ENCODE measurements around the gene CISD1. TPM values are rescaled to one million over a fixed set of nuclear protein-coding genes. Genes with fewer than 3 reads are reported as not detected.

Gene CISD1
- polyA plus RNA-seq, 2 of the 4 experiments (the other 2 are of a cell fraction): 48.1 to 102 TPM

Other genes starting within 250 kb of the CISD1 start
- gene IPMK, start 1.3 kb upstream of the CISD1 start, polyA plus RNA-seq (2011; rRNA removed): 3.7 and 5.6 TPM in 2 replicates
- 2.9 to 3.2 TPM (median 3.0 TPM) in 3 replicates for gene IPMK, start 1.3 kb upstream of the CISD1 start, polyA plus RNA-seq (2017; fragmentation: RNase III; extraction: RNeasy Plus Mini Kit Qiagen cat#74134 plus additional on column Dnase treatment)
- 35.1 and 40.5 TPM in 2 replicates for gene UBE2D1, start 65.8 kb downstream of the CISD1 start, polyA plus RNA-seq (2011; rRNA removed)
- 16.7 to 18.1 TPM (median 17.9 TPM) in 3 replicates for gene UBE2D1, start 65.8 kb downstream of the CISD1 start, polyA plus RNA-seq (2017; fragmentation: RNase III; extraction: RNeasy Plus Mini Kit Qiagen cat#74134 plus additional on column Dnase treatment)
- gene TFAM, start 116.2 kb downstream of the CISD1 start, polyA plus RNA-seq (2011; rRNA removed): 37.1 and 61.2 TPM in 2 replicates
- 66.9 to 74.4 TPM (median 72.1 TPM) in 3 replicates for gene TFAM, start 116.2 kb downstream of the CISD1 start, polyA plus RNA-seq (2017; fragmentation: RNase III; extraction: RNeasy Plus Mini Kit Qiagen cat#74134 plus additional on column Dnase treatment)
- gene BICC1, start 243.7 kb downstream of the CISD1 start, polyA plus RNA-seq (2011; rRNA removed): 36.9 and 50.7 TPM in 2 replicates
- gene BICC1, start 243.7 kb downstream of the CISD1 start, polyA plus RNA-seq (2017; fragmentation: RNase III; extraction: RNeasy Plus Mini Kit Qiagen cat#74134 plus additional on column Dnase treatment): 52.4 to 57.7 TPM (median 56.8 TPM) in 3 replicates

Data from A549 (cell line).